Keratinocyte (primary cell): ENCODE data around the gene FAM50A.

Source experiments
- EZH2 ChIP-seq: IDR thresholded peaks from one replicate; pipeline ENCODE4 v1.6.1; 2012; ENCODE audit warnings: inconsistent platforms, mild to moderate bottlenecking, low read length, moderate library complexity
- TF ChIP-seq, protein P1 (sequence below), 3 experiments: IDR thresholded peaks in 1 of 3; conservative IDR thresholded peaks in 1 of 3; optimal IDR thresholded peaks in 1 of 3; 2 replicates in 2 of 3; 3 replicates in 1 of 3; pipeline versions ENCODE3 to v1.5.1; 2011; ENCODE audit warnings: low read length in 3 of 3, mild to moderate bottlenecking in 3 of 3, moderate library complexity in 2 of 3, control low read depth in 1 of 3, inconsistent platforms in 1 of 3; ENCODE audit not compliant: insufficient read depth in 2 of 3; ENCODE audit errors: extremely low read depth in 1 of 3

GRCh38 chrX:154430916-154431315, 13.0 kb upstream of the FAM50A start:
- TF ChIP-seq, protein P1, sequence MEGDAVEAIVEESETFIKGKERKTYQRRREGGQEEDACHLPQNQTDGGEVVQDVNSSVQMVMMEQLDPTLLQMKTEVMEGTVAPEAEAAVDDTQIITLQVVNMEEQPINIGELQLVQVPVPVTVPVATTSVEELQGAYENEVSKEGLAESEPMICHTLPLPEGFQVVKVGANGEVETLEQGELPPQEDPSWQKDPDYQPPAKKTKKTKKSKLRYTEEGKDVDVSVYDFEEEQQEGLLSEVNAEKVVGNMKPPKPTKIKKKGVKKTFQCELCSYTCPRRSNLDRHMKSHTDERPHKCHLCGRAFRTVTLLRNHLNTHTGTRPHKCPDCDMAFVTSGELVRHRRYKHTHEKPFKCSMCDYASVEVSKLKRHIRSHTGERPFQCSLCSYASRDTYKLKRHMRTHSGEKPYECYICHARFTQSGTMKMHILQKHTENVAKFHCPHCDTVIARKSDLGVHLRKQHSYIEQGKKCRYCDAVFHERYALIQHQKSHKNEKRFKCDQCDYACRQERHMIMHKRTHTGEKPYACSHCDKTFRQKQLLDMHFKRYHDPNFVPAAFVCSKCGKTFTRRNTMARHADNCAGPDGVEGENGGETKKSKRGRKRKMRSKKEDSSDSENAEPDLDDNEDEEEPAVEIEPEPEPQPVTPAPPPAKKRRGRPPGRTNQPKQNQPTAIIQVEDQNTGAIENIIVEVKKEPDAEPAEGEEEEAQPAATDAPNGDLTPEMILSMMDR (optimal IDR thresholded peaks at IDR 0.05 in 1 of 3, IDR thresholded peaks at IDR 0.05 in 1 of 3, conservative IDR thresholded peaks at IDR 0.05 in 1 of 3; ENCODE audit: extremely low read depth in 1 of 3, insufficient read depth in 2 of 3, low read length in 3 of 3) = no peak
- no peak for TF ChIP-seq EZH2
